Osteocyte (in vitro differentiated cells): Measurements from ENCODE around the gene TMSB15C. TPM values are rescaled to one million over a fixed set of nuclear protein-coding genes. Genes with fewer than 3 reads are reported as not detected.
"Not testable (repeated sequence)": the region's sequence is repeated elsewhere in the genome, so short reads cannot be mapped to it uniquely, and the experiment has no call there.

Source experiments
- DNase-seq: peaks from one replicate; pipeline ENCODE4 v3.0.0; 2021; ENCODE audit warnings: mixed read lengths; ENCODE audit not compliant: unreplicated experiment; ENCODE audit errors: extremely low spot score
- H3K27ac Mint-ChIP-seq: one replicate; pipeline ENCODE4 v1.8.0; 2021; ENCODE audit warnings: mild to moderate bottlenecking, mixed read lengths; ENCODE audit not compliant: unreplicated experiment
- H3K27me3 Mint-ChIP-seq: one replicate; pipeline ENCODE4 v1.8.0; 2021; ENCODE audit warnings: mixed read lengths; ENCODE audit not compliant: unreplicated experiment
- H3K36me3 Mint-ChIP-seq: one replicate; pipeline ENCODE4 v1.8.0; 2021; ENCODE audit warnings: mixed read lengths; ENCODE audit not compliant: unreplicated experiment
- H3K4me1 Mint-ChIP-seq: one replicate; pipeline ENCODE4 v1.8.0; 2021; ENCODE audit warnings: mixed read lengths; ENCODE audit not compliant: unreplicated experiment
- H3K4me3 Mint-ChIP-seq: one replicate; pipeline ENCODE4 v1.8.0; 2021; ENCODE audit warnings: mild to moderate bottlenecking, moderate library complexity, mixed read lengths; ENCODE audit not compliant: unreplicated experiment
- H3K9me3 Mint-ChIP-seq: one replicate; pipeline ENCODE4 v1.8.0; 2021; ENCODE audit warnings: mixed read lengths; ENCODE audit not compliant: unreplicated experiment
- CTCF ChIP-seq: fragments of 200-600 bp; sonication (generic); IDR thresholded peaks from 2 replicates; pipeline ENCODE4 v1.5.0; 2021; ENCODE audit warnings: antibody characterized with exemption, mild to moderate bottlenecking, moderate library complexity
- long read RNA-seq: library from polyadenylated mRNA; unstranded; transcript quantifications from one replicate; pipeline ENCODE4 v2.0.0, GENCODE V29; 2021
- total RNA-seq: library from RNA; stranded (reverse); gene quantifications from 2 replicates; pipeline ENCODE4 v1.2.1, GENCODE V29; 2021

The TMSB15C gene
- total RNA-seq = 3.9 and 6.8 TPM in 2 replicates
- long read RNA-seq, partial matches to known transcripts = 0 of 5 reads
- long read RNA-seq, other reads (novel, unspliced or antisense) = 2 of 5 reads

- H3K36me3 Mint-ChIP-seq, H3K9me3 Mint-ChIP-seq, H3K27ac Mint-ChIP-seq, H3K27me3 Mint-ChIP-seq, H3K4me1 Mint-ChIP-seq, DNase-seq, H3K4me3 Mint-ChIP-seq: not testable (repeated sequence)
Measured at GRCh38 chrX:104075778-104076445, at the start of gene TMSB15C. Gene TMSB15C (minus strand): TSS chrX:104076236.

- Mint-ChIP-seq H3K4me1 (no peaks in the 10 kb centered on the region), H3K4me3 (no peak overlapping the region), H3K27ac (no peak overlapping the region), H3K9me3 (no peaks in the 10 kb centered on the region), H3K27me3 (no peaks in the 10 kb centered on the region), H3K36me3 (no peaks in the 10 kb centered on the region)
- no peak for TF ChIP-seq CTCF
- DNase-seq = no peak
Measured at GRCh38 chrX:104122829-104123228, 46.8 kb upstream of the TMSB15C start.

- no peaks in the 10 kb centered on the region for H3K4me1 Mint-ChIP-seq
- no peaks in the 10 kb centered on the region for H3K9me3 Mint-ChIP-seq
- H3K27me3 Mint-ChIP-seq = no peaks in the 10 kb centered on the region
- TF ChIP-seq CTCF = no peak
- H3K4me3 Mint-ChIP-seq = no peak overlapping the region
- H3K27ac Mint-ChIP-seq = no peak overlapping the region
- DNase-seq = no peak
- no peaks in the 10 kb centered on the region for H3K36me3 Mint-ChIP-seq
Measured at GRCh38 chrX:104118765-104119164, 42.7 kb upstream of the TMSB15C start.

- no peaks in the 10 kb centered on the region for H3K9me3 Mint-ChIP-seq
- peaks cover 4% of the 10 kb centered on the region for H3K4me1 Mint-ChIP-seq
- no peaks in the 10 kb centered on the region for H3K36me3 Mint-ChIP-seq
- H3K27me3 Mint-ChIP-seq = no peaks in the 10 kb centered on the region
- DNase-seq = no peak
- H3K27ac Mint-ChIP-seq = no peak overlapping the region
- no peak for TF ChIP-seq CTCF
- H3K4me3 Mint-ChIP-seq = no peak overlapping the region
Measured at GRCh38 chrX:104117759-104118158, 41.7 kb upstream of the TMSB15C start.

- DNase-seq = no peak
- Mint-ChIP-seq H3K36me3 (no peaks in the 10 kb centered on the region), H3K9me3 (no peaks in the 10 kb centered on the region), H3K27me3 (no peaks in the 10 kb centered on the region), H3K27ac (peak overlapping the region; percentile 91), H3K4me3 (peak overlapping the region; percentile 87), H3K4me1 (peaks cover 6% of the 10 kb centered on the region)
- TF ChIP-seq CTCF = peak; percentile 59
Measured at GRCh38 chrX:104113222-104113965, 37.4 kb upstream of the TMSB15C start.
